H9 (cell line): ENCODE results near the gene CCDC69. TPM values are rescaled to one million over a fixed set of nuclear protein-coding genes. Genes with fewer than 3 reads are reported as not detected.

Experiments used
- DNase-seq: peaks from one replicate; pipeline ENCODE4 v3.0.0-alpha.2; 2017
- H2AFZ ChIP-seq: one replicate; pipeline ENCODE4 v1.6.1; 2013; ENCODE audit warnings: mild to moderate bottlenecking, low read length, control low read depth, moderate library complexity
- H2AK5ac ChIP-seq: 2 replicates; pipeline ENCODE4 v1.6.1; 2013; ENCODE audit warnings: low read length, control low read depth, mixed read lengths; ENCODE audit not compliant: insufficient read length
- H2BK120ac ChIP-seq: one replicate; pipeline ENCODE4 v1.6.1; 2013; ENCODE audit warnings: low read depth, mild to moderate bottlenecking, low read length, control low read depth, inconsistent platforms; ENCODE audit not compliant: poor library complexity, severe bottlenecking
- H2BK12ac ChIP-seq: 2 replicates; pipeline ENCODE4 v1.6.1; 2013; ENCODE audit warnings: low read length, control low read depth, mixed read lengths, low read depth; ENCODE audit not compliant: insufficient read length
- H2BK15ac ChIP-seq: 2 replicates; pipeline ENCODE4 v1.6.1; 2013; ENCODE audit warnings: low read depth, low read length, control low read depth
- H2BK20ac ChIP-seq: one replicate; pipeline ENCODE4 v1.6.1; 2013; ENCODE audit warnings: low read depth, mild to moderate bottlenecking, low read length, control low read depth, inconsistent platforms; ENCODE audit not compliant: poor library complexity, severe bottlenecking
- H2BK5ac ChIP-seq: 2 replicates; pipeline ENCODE4 v1.6.1; 2013; ENCODE audit warnings: low read length, control low read depth, mixed read lengths; ENCODE audit not compliant: insufficient read length
- H3K14ac ChIP-seq: 2 replicates; pipeline ENCODE4 v1.6.1; 2013; ENCODE audit warnings: low read length, control low read depth; ENCODE audit not compliant: insufficient read depth
- H3K18ac ChIP-seq: 2 replicates; pipeline ENCODE4 v1.6.1; 2013; ENCODE audit warnings: low read depth, mild to moderate bottlenecking, mixed read lengths, low read length, control low read depth; ENCODE audit not compliant: insufficient read length
- H3K23ac ChIP-seq: 2 replicates; pipeline ENCODE4 v1.6.1; 2013; ENCODE audit warnings: low read length, control low read depth, mixed read lengths, low read depth; ENCODE audit not compliant: insufficient read length
- H3K23me2 ChIP-seq: 2 replicates; pipeline ENCODE4 v1.6.1; 2013; ENCODE audit warnings: low read depth, mild to moderate bottlenecking, mixed read lengths, low read length, control low read depth; ENCODE audit not compliant: insufficient read length, poor library complexity, severe bottlenecking
- H3K27ac ChIP-seq: 2 replicates; pipeline ENCODE4 v1.5.1; 2013; ENCODE audit warnings: low read length, control low read depth, mixed read lengths, low read depth; ENCODE audit not compliant: insufficient read length
- H3K27me3 ChIP-seq: 2 replicates; pipeline ENCODE4 v1.6.1; 2013; ENCODE audit warnings: low read length, control low read depth, inconsistent platforms; ENCODE audit not compliant: insufficient read depth
- H3K4ac ChIP-seq: 2 replicates; pipeline ENCODE4 v1.6.1; 2013; ENCODE audit warnings: low read depth, mild to moderate bottlenecking, control low read depth, inconsistent platforms, low read length, moderate library complexity
- H3K4me1 ChIP-seq: 2 replicates; pipeline ENCODE4 v1.6.1; 2013; ENCODE audit warnings: low read length, control low read depth, inconsistent platforms; ENCODE audit not compliant: insufficient read depth
- H3K4me2 ChIP-seq: 2 replicates; pipeline ENCODE4 v1.6.1; 2013; ENCODE audit warnings: low read length, control low read depth, mixed read lengths; ENCODE audit not compliant: insufficient read length, insufficient read depth
- H3K56ac ChIP-seq: 2 replicates; pipeline ENCODE4 v1.6.1; 2013; ENCODE audit warnings: low read depth, mild to moderate bottlenecking, mixed read lengths, low read length, control low read depth; ENCODE audit not compliant: insufficient read length
- H3K79me1 ChIP-seq: 2 replicates; pipeline ENCODE4 v1.6.1; 2013; ENCODE audit warnings: low read depth, mild to moderate bottlenecking, moderate library complexity, low read length, control low read depth, inconsistent platforms; ENCODE audit not compliant: insufficient read depth, poor library complexity, severe bottlenecking
- H3K79me2 ChIP-seq: 2 replicates; pipeline ENCODE4 v1.6.1; 2013; ENCODE audit warnings: low read length, control low read depth, inconsistent platforms; ENCODE audit not compliant: insufficient read depth
- H3K9ac ChIP-seq: 2 replicates; pipeline ENCODE4 v1.6.1; 2013; ENCODE audit warnings: low read length, control low read depth, mixed read lengths; ENCODE audit not compliant: insufficient read length; ENCODE audit errors: extremely low read depth
- H3K9me3 ChIP-seq: one replicate; pipeline ENCODE4 v1.6.1; 2013; ENCODE audit warnings: low read depth, low read length, inconsistent platforms; ENCODE audit not compliant: control insufficient read depth
- H3T11ph ChIP-seq: one replicate; pipeline ENCODE4 v1.6.1; 2013; ENCODE audit warnings: mild to moderate bottlenecking, low read length, control low read depth, inconsistent platforms
- H4K20me1 ChIP-seq: one replicate; pipeline ENCODE4 v1.6.1; 2013; ENCODE audit not compliant: control insufficient read depth, insufficient read length, insufficient read depth
- H4K5ac ChIP-seq: 2 replicates; pipeline ENCODE4 v1.6.1; 2013; ENCODE audit warnings: low read depth, mild to moderate bottlenecking, mixed read lengths, low read length, control low read depth; ENCODE audit not compliant: insufficient read length
- H4K8ac ChIP-seq: replicated peaks from 2 replicates; pipeline ENCODE4 v1.6.1; 2013; ENCODE audit warnings: low read length, control low read depth, mixed read lengths, low read depth; ENCODE audit not compliant: insufficient read length
- H4K91ac ChIP-seq: 2 replicates; pipeline ENCODE4 v1.6.1; 2013; ENCODE audit warnings: low read depth, mild to moderate bottlenecking, moderate library complexity, mixed read lengths, low read length, control low read depth; ENCODE audit not compliant: insufficient read length
- H3K27ac Mint-ChIP-seq, 3 experiments: 2 replicates in 2 of 3; 3 replicates in 1 of 3; pipeline ENCODE4 v1.8.0; 2020 to 2021; ENCODE audit warnings: mixed read lengths in 3 of 3, mild to moderate bottlenecking in 1 of 3, moderate library complexity in 1 of 3
- H3K27me3 Mint-ChIP-seq: 2 replicates; pipeline ENCODE4 v1.8.0; 2021; ENCODE audit warnings: low read depth, mild to moderate bottlenecking, moderate library complexity, mixed read lengths
- H3K36me3 Mint-ChIP-seq, 3 experiments: 2 replicates in 2 of 3; 3 replicates in 1 of 3; pipeline ENCODE4 v1.8.0; 2020 to 2021; ENCODE audit warnings: low read depth in 3 of 3, mixed read lengths in 3 of 3; ENCODE audit not compliant: insufficient read depth in 1 of 3
- H3K4me1 Mint-ChIP-seq, 2 experiments: 2 replicates each; pipeline ENCODE4 v1.8.0; 2020; ENCODE audit warnings: mixed read lengths in 2 of 2
- H3K4me3 Mint-ChIP-seq, 2 experiments: 2 replicates in 1 of 2; 3 replicates in 1 of 2; pipeline ENCODE4 v1.8.0; 2020 to 2021; ENCODE audit warnings: mild to moderate bottlenecking in 2 of 2, mixed read lengths in 2 of 2, moderate library complexity in 1 of 2
- H3K9me3 Mint-ChIP-seq, 2 experiments: 2 replicates in 1 of 2; 3 replicates in 1 of 2; pipeline ENCODE4 v1.8.0; 2020; ENCODE audit warnings: mild to moderate bottlenecking in 2 of 2, mixed read lengths in 2 of 2, moderate library complexity in 1 of 2
- WGBS: extraction: QIAGEN DNeasy Blood & Tissue Kit; methylation state at CpG from one replicate; pipeline ENCODE4 v1.1.7; 2013; ENCODE audit warnings: missing lambda C conversion rate, low lambda C conversion rate, mixed read lengths; ENCODE audit not compliant: insufficient read length; ENCODE audit errors: extremely low coverage; 5-methylcytosine and 5-hydroxymethylcytosine counted together
- total RNA-seq: library from RNA; stranded (reverse); gene quantifications from 2 replicates; pipeline ENCODE4 v1.2.1, GENCODE V29; 2021
- TF ChIP-seq, protein P1 (sequence below): fragments of 200-600 bp; sonication (generic); conservative IDR thresholded peaks from 3 replicates; pipeline ENCODE4 v1.8.0; 2021; ENCODE audit warnings: antibody characterized with exemption, mild to moderate bottlenecking

CCDC69 gene
- total RNA-seq, 1 experiment from 2014 or later, result 5.3 TPM

DNA sequence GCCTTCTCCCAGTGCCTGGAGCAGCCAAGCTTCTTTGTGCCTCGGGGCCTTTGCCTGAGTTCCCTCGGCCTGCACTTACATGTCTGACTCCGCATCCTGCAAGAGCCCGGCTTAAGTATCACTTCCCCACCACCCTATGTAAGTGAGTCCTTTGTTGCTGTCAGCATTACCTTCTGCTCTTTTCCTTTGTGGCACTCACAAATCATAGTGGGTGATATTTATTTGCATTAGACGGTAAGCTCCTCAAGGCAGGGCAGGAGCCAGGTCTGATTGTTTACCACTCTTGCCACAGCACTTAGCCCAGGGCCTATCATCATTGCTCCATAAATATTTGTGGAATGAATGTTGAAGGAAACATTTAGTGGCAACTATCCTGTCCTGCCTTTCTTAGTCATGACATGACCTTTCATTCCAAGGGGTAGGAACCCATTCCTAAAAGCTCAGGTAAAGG lies 33.9 kb upstream of the CCDC69 start:
- no peak overlapping the region for H3K18ac ChIP-seq
- H2BK12ac ChIP-seq, result no peak overlapping the region
- no peaks in the 10 kb centered on the region for H4K20me1 ChIP-seq
- H3K9me3 Mint-ChIP-seq, result no peaks in the 10 kb centered on the region
- peaks cover 9% of the 10 kb centered on the region for H3K23me2 ChIP-seq
- H3K79me1 ChIP-seq, result no peaks in the 10 kb centered on the region
- H3K4me1 Mint-ChIP-seq, result peaks cover 20 to 27% of the 10 kb centered on the region in 2 experiments
- TF ChIP-seq, protein P1, sequence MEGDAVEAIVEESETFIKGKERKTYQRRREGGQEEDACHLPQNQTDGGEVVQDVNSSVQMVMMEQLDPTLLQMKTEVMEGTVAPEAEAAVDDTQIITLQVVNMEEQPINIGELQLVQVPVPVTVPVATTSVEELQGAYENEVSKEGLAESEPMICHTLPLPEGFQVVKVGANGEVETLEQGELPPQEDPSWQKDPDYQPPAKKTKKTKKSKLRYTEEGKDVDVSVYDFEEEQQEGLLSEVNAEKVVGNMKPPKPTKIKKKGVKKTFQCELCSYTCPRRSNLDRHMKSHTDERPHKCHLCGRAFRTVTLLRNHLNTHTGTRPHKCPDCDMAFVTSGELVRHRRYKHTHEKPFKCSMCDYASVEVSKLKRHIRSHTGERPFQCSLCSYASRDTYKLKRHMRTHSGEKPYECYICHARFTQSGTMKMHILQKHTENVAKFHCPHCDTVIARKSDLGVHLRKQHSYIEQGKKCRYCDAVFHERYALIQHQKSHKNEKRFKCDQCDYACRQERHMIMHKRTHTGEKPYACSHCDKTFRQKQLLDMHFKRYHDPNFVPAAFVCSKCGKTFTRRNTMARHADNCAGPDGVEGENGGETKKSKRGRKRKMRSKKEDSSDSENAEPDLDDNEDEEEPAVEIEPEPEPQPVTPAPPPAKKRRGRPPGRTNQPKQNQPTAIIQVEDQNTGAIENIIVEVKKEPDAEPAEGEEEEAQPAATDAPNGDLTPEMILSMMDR, result no peak
- H3K27ac Mint-ChIP-seq, result peak overlapping the region in 2 of 3 experiments; percentile 31 to 40; a peak in 5 of 7 replicates
- no peak overlapping the region for H2BK20ac ChIP-seq
- H2AK5ac ChIP-seq, result no peak overlapping the region
- H3K14ac ChIP-seq, result no peak overlapping the region
- no peak overlapping the region for H2BK15ac ChIP-seq
- no peak overlapping the region for H2BK120ac ChIP-seq
- no peak overlapping the region for H4K5ac ChIP-seq
- no peak overlapping the region for H3K4me3 Mint-ChIP-seq
- H3K9me3 ChIP-seq, result no peaks in the 10 kb centered on the region
- no peaks in the 10 kb centered on the region; a peak in 2 of 7 replicates for H3K36me3 Mint-ChIP-seq
- H3K56ac ChIP-seq, result no peak overlapping the region
- H3K27me3 ChIP-seq, result no peaks in the 10 kb centered on the region
- H3K79me2 ChIP-seq, result no peaks in the 10 kb centered on the region; the same call in 1 of the 2 replicates
- H2AFZ ChIP-seq, result no peak overlapping the region
- H3T11ph ChIP-seq, result no peak overlapping the region
- no peak overlapping the region for H3K23ac ChIP-seq
- no peaks in the 10 kb centered on the region for H3K27me3 Mint-ChIP-seq
- H3K4ac ChIP-seq, result no peak overlapping the region
- H3K4me1 ChIP-seq, result peaks cover 3% of the 10 kb centered on the region; the same call in 1 of the 2 replicates
- H3K9ac ChIP-seq, result no peak overlapping the region
- no peak overlapping the region for H2BK5ac ChIP-seq
- H3K27ac ChIP-seq, result no peak overlapping the region
- no peak overlapping the region for H3K4me2 ChIP-seq
- no peak overlapping the region for H4K8ac ChIP-seq
- no peak overlapping the region for H4K91ac ChIP-seq
- DNase-seq, result no peak
- WGBS, result no CpG with 5 or more reads among the region's 5 CpGs
